ENCODE results near the gene SLC27A6.

DNA sequence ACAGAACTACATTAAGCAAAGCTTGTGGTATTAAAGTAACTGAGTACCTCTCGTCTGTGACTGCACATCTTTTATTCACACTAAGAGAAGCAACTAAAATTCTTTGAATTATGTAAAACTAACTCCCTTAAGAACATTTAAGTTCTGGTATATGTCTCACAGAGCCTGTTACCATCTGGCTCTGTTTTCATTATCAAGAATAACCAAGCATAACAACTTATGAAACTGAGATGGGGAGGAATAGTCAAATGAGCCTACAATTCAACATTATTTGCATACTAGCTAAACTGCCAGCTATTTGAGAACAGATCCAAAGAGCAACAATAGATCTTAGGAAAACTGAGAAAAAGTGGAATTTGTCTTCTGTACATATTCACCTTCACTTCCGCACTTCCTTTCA, 104.0 kb downstream of the SLC27A6 start:
- TF ChIP-seq, protein P1, sequence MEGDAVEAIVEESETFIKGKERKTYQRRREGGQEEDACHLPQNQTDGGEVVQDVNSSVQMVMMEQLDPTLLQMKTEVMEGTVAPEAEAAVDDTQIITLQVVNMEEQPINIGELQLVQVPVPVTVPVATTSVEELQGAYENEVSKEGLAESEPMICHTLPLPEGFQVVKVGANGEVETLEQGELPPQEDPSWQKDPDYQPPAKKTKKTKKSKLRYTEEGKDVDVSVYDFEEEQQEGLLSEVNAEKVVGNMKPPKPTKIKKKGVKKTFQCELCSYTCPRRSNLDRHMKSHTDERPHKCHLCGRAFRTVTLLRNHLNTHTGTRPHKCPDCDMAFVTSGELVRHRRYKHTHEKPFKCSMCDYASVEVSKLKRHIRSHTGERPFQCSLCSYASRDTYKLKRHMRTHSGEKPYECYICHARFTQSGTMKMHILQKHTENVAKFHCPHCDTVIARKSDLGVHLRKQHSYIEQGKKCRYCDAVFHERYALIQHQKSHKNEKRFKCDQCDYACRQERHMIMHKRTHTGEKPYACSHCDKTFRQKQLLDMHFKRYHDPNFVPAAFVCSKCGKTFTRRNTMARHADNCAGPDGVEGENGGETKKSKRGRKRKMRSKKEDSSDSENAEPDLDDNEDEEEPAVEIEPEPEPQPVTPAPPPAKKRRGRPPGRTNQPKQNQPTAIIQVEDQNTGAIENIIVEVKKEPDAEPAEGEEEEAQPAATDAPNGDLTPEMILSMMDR (CRISPR knock-in tag; IDR thresholded peaks at IDR 0.05), result no peak
- TF ChIP-seq BCL6 (CRISPR knock-in tag; IDR thresholded peaks at IDR 0.05), result no peak
- TF ChIP-seq BRCA1 (CRISPR knock-in tag; IDR thresholded peaks at IDR 0.05), result no peak
- TF ChIP-seq GABPA (IDR thresholded peaks at IDR 0.05; ENCODE audit: low read depth, low read length), result no peak
- TF ChIP-seq GABPA (CRISPR knock-in tag; IDR thresholded peaks at IDR 0.05; ENCODE audit: low read depth), result no peak
- no peak for TF ChIP-seq ZFP36 (IDR thresholded peaks at IDR 0.05; ENCODE audit: borderline replicate concordance, low read depth, low read length, partially characterized antibody)
- TF ChIP-seq NONO (IDR thresholded peaks at IDR 0.05), result no peak
- TF ChIP-seq NONO (CRISPR knock-in tag; conservative IDR thresholded peaks at IDR 0.05), result no peak
- no peak for TF ChIP-seq BHLHE40 (IDR thresholded peaks at IDR 0.05; ENCODE audit: low read length)
- TF ChIP-seq CREM (IDR thresholded peaks at IDR 0.05), result no peak
- TF ChIP-seq CREM (CRISPR knock-in tag; IDR thresholded peaks at IDR 0.05), result no peak
- no peak for TF ChIP-seq JUN (CRISPR knock-in tag; IDR thresholded peaks at IDR 0.05)
- TF ChIP-seq ZNF768 (CRISPR knock-in tag; IDR thresholded peaks at IDR 0.05), result no peak
- TF ChIP-seq, protein P2, sequence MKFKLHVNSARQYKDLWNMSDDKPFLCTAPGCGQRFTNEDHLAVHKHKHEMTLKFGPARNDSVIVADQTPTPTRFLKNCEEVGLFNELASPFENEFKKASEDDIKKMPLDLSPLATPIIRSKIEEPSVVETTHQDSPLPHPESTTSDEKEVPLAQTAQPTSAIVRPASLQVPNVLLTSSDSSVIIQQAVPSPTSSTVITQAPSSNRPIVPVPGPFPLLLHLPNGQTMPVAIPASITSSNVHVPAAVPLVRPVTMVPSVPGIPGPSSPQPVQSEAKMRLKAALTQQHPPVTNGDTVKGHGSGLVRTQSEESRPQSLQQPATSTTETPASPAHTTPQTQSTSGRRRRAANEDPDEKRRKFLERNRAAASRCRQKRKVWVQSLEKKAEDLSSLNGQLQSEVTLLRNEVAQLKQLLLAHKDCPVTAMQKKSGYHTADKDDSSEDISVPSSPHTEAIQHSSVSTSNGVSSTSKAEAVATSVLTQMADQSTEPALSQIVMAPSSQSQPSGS (CRISPR knock-in tag; IDR thresholded peaks at IDR 0.05), result no peak
- TF ChIP-seq EP300 (IDR thresholded peaks at IDR 0.05; ENCODE audit: low read depth in 2 of 2, low read length in 2 of 2), result no peak
- TF ChIP-seq EP300 (CRISPR knock-in tag; IDR thresholded peaks at IDR 0.05; ENCODE audit: borderline replicate concordance), result no peak
- TF ChIP-seq ZNF253 (CRISPR knock-in tag; IDR thresholded peaks at IDR 0.05; ENCODE audit: borderline replicate concordance), result no peak
- no peak for TF ChIP-seq YY1 (IDR thresholded peaks at IDR 0.05; ENCODE audit: insufficient read depth, insufficient replicate concordance, low read depth, low read length)
